K562 (cell line): ENCODE data around the gene PLEKHM3. TPM values are rescaled to one million over a fixed set of nuclear protein-coding genes. Genes with fewer than 3 reads are reported as not detected.

Experiments
- FOXM1 ChIP-seq, 2 experiments: fragments of 450-650 bp in 1 of 2; sonication (generic) in 1 of 2; formaldehyde crosslinking in 1 of 2; IDR thresholded peaks; 2 replicates each; pipeline versions ENCODE4 v1.6.1 to v1.9.0; 2017 to 2022; ENCODE audit warnings: low read depth in 2 of 2, mild to moderate bottlenecking in 2 of 2, missing genetic modification reagents in 1 of 2, moderate library complexity in 1 of 2
- HDAC8 ChIP-seq: fragments of 450-650 bp; IDR thresholded peaks from 2 replicates; pipeline ENCODE4 v1.6.1; 2016; ENCODE audit warnings: mild to moderate bottlenecking, missing genetic modification characterization, moderate library complexity, missing compliant biosample characterization
- MAFG ChIP-seq: fragments of 450-650 bp; conservative IDR thresholded peaks from 2 replicates; pipeline ENCODE4 v1.6.1; 2016; ENCODE audit warnings: missing genetic modification characterization, missing compliant biosample characterization
- MLLT1 ChIP-seq, 2 experiments: fragments of 450-650 bp; IDR thresholded peaks; 2 replicates each; pipeline ENCODE4 v1.6.1; 2016
- NFYB ChIP-seq: IDR thresholded peaks from 2 replicates; pipeline ENCODE4 v1.6.1; 2011; ENCODE audit warnings: mild to moderate bottlenecking, moderate library complexity; ENCODE audit not compliant: insufficient read length; ENCODE audit errors: extremely low read depth
- RREB1 ChIP-seq: fragments of 250-450 bp; sonication (Bioruptor Pico); IDR thresholded peaks from 2 replicates; pipeline ENCODE4 v1.4.0; 2020
- TFAP4 ChIP-seq: sonication (generic); formaldehyde crosslinking; IDR thresholded peaks from 2 replicates; pipeline ENCODE4 v1.8.0; 2022; ENCODE audit warnings: missing genetic modification reagents, mild to moderate bottlenecking, moderate library complexity, borderline replicate concordance
- ZNF23 ChIP-seq: fragments of 250-450 bp; sonication (Bioruptor Pico); IDR thresholded peaks from 2 replicates; pipeline ENCODE4 v1.4.0; 2020; ENCODE audit warnings: mild to moderate bottlenecking
- ZNF449 ChIP-seq: fragments of 250-450 bp; sonication (Bioruptor Pico); IDR thresholded peaks from 2 replicates; pipeline ENCODE4 v1.8.0; 2022; ENCODE audit warnings: moderate library complexity, mild to moderate bottlenecking, inconsistent platforms
- ZNF609 ChIP-seq: sonication (generic); formaldehyde crosslinking; IDR thresholded peaks from 2 replicates; pipeline ENCODE4 v1.8.1; 2023; ENCODE audit warnings: missing genetic modification reagents, mild to moderate bottlenecking, borderline replicate concordance
- polyA plus RNA-seq, 8 experiments: library from polyadenylated mRNA; depleted of rRNA in 4 of 8; stranded (reverse) in 5 of 8; unstranded in 3 of 8; fragments of >200 nt; fragmentation: Nextera tagmentation in 2 of 8; fragmentation: Illumina TruSeq in 1 of 8; extraction: Ambion mirVana in 2 of 8; extraction: Trizol in 1 of 8; gene quantifications; 2 replicates each; pipeline versions ENCODE4 v1.2.1 to v1.2.3, GENCODE V29; 2011 to 2014; ENCODE audit warnings: inconsistent platforms in 1 of 8, missing spikeins in 1 of 8
- total RNA-seq, 7 experiments: library from RNA; depleted of rRNA in 6 of 7; stranded (reverse); fragments of >200 nt in 6 of 7; fragmentation: Illumina TruSeq in 2 of 7; extraction: Trizol in 2 of 7; gene quantifications; 2 replicates each; pipeline versions ENCODE4 v1.2.1 to v1.2.3, GENCODE V29; 2011 to 2021; ENCODE audit warnings: low replicate concordance in 1 of 7

The PLEKHM3 gene
- total and polyA plus RNA-seq, 9 of the 15 experiments (the other 6 are each of a cell fraction or from before 2014, with no cell fraction given): 0.24 to 1.6 (median 1.0) TPM

- TF ChIP-seq FOXM1 (IDR thresholded peaks at IDR 0.05; ENCODE audit: low read depth): no peak
- TF ChIP-seq FOXM1 (CRISPR knock-in tag; IDR thresholded peaks at IDR 0.05; ENCODE audit: low read depth): no peak
- TF ChIP-seq RREB1 (CRISPR knock-in tag): no peak
- TF ChIP-seq MLLT1 (IDR thresholded peaks at IDR 0.05): no peak
- TF ChIP-seq ZNF23 (CRISPR knock-in tag): no peak
- no peak for TF ChIP-seq MAFG
- no peak for TF ChIP-seq HDAC8 (tag)
- peak; percentile 88; the same call in 1 of the 2 replicates for TF ChIP-seq TFAP4 (CRISPR knock-in tag)
- TF ChIP-seq ZNF449 (CRISPR knock-in tag): no peak
- no peak for TF ChIP-seq ZNF609 (CRISPR knock-in tag)
- no peak for TF ChIP-seq NFYB
Measured at GRCh38 chr2:208025037-208025813, at the start of gene PLEKHM3 (continued).
